GM18511 (cell line): Measurements from ENCODE around the gene GPR132.
"Not testable (repeated sequence)": the region's sequence is repeated elsewhere in the genome, so short reads cannot be mapped to it uniquely, and the experiment has no call there.

Experiments used
- ATAC-seq: cut with Tn5 transposase; IDR thresholded peaks from one replicate; pipeline ENCODE4 v1.9.1; 2021; ENCODE audit warnings: mild to moderate bottlenecking, moderate library complexity; ENCODE audit not compliant: unreplicated experiment

GPR132 gene, protein sequence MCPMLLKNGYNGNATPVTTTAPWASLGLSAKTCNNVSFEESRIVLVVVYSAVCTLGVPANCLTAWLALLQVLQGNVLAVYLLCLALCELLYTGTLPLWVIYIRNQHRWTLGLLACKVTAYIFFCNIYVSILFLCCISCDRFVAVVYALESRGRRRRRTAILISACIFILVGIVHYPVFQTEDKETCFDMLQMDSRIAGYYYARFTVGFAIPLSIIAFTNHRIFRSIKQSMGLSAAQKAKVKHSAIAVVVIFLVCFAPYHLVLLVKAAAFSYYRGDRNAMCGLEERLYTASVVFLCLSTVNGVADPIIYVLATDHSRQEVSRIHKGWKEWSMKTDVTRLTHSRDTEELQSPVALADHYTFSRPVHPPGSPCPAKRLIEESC

DNA sequence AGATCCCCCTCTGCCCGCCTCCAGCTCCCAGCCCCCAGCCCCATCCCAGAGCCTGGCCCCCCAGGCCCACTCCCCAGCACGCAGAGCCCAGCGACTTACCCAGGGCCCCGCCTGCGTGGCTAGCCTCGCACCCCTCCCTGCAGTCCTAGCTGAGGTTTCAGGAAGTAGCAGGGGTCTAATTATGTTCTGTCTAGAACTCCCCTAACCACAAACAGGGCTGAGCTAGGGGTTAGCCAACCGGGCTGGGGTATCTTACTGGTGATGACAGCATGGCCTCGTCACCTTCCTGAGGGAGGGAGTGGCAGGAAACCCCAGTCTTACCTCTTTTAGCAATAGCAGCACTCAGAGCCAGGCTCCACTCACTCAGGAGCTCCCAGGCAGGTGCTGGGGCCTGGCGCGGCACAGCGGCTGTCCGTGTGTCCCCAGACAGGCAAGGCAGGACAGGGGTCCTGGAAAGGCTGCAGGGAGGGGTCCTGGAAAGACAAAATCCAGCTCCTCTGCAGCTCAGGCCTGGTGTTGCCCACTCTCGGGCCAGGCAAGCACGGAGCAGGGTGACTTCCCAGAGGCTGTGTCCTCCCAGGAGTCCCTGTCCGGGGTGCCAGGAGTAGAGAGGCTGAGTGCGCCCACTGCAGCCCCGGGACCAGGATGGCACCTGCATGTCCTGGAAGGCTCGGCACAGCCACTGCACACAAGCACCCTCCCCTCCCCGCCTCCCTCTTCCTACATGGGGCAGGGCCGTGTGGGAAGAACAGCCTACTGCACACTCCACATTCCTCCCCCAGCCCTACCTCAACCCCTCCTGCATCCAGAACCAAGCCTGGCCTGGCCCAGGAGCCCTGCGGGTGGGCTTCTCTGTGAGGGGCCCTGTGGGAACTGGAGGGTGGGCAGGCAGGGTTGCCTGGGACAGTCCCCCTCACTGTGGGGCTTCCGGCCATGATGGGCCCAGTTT, at the start of gene GPR132:
Gene GPR132 (minus strand): TSS at position 151 of the 949 bp plus-strand sequence. CDS start 10,010 bp downstream, outside the sequence.
- peak; percentile 45 for ATAC-seq

DNA sequence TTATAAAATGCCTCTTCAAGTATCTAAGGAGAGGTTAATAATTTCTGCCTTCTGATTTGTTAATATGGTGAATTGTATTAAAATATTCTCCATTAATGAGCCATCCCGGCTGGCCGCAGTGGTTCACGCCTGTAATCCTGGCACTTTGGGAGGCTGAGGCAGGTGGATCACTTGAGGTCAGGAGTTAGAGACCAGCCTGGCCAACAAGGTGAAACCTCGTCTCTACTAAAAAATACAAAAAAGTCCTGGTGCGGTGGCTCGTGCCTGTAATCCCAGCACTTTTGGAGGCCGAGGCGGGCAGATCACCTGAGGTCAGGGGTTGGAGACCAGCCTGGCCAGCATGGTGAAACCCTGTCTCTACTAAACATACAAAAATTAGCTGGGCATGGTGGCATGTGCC, 44.0 kb upstream of the GPR132 start:
- ATAC-seq = not testable (repeated sequence)

DNA sequence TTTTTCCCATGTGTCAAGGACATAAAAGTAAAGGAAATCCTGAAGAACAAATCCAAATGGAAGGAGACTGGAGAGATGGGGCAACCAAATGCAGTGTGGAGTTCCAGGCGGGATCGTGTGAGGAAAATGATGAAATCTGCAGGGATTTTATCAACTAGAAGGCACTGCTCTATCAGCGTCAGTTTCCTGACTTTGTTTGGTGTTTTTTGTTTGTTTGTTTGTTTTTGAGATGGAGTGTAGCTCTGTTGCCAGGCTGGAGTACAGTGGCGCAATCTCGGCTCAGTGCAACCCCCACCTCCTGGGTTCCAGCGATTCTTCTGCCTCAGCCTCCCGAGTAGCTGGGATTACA, 43.3 kb upstream of the GPR132 start:
- no peak for ATAC-seq

DNA sequence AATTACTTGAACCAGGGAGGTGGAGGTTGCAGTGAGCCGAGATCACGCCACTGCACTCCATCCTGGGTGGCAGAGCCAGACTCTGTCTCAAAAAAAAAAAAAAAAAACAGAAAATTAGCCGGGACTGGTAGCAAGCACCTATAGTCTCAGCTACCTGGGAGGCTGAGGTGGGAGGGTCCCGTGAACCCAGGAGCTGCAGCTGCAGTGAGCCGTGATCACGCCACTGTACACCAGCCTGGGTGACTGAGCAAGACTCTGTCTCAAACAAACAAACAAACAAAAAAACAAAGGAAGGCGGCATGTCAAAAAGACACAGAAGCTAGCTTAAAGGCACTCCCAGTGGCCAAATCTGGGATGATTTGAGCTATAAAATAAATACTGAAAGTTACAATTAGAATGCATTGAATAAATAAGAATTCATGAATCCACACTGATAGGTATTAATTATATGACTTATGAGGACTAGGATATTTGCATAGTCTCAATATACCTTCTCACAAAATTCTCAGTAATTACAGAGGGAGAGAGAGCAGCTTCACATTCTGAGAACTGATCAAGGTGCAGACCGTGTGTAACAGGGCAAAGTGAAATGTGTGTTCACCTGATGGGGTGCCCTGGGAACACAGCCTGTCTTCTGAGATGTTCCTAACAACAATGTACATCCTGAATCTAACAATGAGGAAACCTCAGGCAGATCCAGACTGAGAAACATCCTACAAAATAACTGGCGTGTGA, 42.7 kb upstream of the GPR132 start:
- no peak for ATAC-seq

DNA sequence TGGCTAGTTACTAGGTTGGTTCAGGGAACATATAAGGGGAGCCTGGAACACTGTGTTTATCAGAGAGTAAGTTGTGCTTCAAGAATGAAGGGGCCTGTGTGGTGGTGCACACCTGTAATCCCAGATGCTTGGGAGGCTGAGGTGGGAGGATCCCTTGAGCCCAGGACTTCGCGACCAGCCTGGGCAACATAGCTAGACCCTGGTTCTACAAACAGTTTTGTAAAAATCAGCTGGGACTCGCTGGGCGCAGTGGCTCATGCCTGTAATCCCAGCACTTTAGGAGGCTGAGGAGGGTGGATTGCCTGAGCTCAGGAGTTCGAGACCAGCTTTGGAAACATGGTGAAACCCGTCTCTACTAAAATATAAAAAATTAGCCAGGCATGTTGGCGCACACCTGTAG, 42.1 kb upstream of the GPR132 start:
- no peak for ATAC-seq

DNA sequence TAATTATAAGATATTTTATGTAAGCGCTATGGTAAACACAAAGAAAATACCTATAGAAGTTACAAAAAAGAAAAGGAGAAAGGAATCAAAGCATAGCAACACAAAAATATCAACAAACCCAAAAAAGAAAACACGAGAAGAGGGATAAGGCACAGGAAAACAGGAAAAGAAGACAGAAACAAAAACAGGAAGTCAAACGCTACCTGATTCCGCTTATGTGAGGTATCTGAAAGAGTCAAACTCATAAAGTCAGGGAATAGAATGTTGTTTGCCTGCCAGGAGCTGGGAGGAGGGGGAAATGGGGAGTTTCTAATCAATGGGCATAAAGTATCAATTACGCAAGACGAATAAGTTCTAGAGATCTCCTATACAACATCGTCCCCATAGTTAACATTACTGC, 39.9 kb upstream of the GPR132 start:
- ATAC-seq = no peak

DNA sequence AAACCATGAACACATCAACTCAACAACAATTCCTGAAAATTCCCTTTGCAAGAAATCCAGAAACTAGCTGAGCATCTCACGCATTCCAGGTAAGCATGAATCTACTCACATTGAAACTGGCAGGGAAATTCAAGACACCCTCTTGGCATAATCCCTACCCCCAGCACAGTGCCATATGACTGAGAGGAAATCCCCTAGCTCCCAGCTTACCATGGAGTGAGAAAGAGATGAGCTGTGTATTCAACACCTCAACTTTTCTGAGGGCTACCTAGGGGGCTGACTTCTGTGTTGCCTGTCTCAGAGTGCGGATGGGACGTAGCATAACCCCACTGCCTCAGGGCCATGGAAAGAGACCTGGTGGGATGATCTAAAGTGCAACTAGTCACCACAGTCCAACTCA, 37.7 kb upstream of the GPR132 start:
- ATAC-seq = no peak

DNA sequence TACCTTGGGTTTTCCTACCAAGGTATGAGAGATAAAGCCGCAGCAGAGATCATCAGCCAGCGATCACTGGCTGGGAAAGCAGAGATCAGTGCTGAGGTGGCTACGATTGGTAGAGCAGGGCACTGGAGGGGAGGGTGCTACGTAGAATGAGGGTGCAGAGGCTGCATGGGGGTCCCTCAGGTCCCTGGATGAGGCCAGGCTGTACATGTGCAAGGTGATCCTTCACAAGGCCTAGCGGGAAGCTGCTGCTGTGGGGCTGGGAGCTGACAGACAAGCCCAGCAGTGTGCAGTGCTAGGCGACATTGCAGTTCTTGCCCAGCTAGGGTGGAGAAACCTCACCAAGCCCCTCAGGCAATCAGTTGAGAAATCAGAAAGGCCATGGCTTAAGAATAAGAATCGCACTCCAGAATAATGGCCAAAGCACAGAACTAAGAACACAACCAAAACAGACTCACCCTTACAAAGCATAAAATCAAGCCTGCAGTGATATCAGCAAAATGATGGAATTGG, 37.2 kb upstream of the GPR132 start:
- ATAC-seq = no peak

DNA sequence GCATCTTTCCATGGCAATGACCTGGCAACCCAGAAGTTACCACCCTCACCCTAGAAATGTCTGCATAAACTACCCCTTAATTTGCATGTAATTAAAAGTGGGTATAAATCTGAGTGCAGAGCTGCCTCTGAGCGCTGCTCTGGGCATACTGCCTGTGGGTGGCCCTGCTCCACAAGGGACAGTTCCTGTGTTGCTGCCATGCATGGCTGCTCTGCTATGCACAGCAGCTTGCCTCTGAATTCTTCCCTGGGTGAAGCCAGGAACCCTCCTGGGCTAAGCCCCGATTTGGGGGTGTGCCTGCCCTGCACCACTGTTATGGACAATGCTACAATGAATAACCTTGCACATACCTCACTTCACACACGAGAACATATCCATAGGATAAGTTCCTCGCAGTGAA, 35.7 kb upstream of the GPR132 start:
- ATAC-seq = no peak

DNA sequence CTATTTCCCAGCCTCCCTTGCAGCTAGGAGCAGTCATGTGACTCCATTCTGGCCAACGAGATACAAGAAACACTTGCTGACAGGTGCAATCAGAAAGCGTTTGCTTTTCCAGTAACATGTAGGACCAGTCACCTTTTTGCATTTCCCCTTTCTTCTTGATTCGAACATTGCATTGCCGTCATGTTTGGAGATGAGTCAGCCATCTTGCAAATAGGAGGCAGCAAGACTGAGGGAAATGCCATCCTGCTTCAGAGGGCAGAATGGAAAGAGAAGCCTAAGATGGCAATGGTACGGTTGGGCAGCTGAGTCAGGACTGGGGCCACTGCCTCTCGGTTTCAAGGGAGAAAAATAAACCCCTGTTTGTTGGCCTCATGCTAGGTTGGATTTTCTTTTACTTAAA, 34.5 kb upstream of the GPR132 start:
- no peak for ATAC-seq

DNA sequence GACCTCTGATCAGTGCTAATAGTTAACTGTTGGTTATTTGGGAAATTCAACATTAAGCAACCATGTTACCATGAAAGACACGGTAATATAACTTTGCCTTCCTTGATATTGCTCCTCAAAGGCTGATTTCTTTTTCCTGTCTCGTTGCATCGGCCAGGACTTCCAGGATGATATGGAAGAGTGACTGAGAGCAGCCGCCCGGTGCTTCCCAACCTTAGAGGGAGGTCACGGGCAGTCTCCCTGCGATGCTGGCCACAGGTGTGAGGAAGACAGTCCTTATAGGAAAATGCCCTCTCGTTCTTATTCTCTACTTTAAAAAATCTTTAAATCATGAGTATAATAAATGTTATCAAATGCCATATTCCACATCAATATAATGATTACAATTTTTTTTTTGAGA, 33.1 kb upstream of the GPR132 start:
- ATAC-seq = no peak

DNA sequence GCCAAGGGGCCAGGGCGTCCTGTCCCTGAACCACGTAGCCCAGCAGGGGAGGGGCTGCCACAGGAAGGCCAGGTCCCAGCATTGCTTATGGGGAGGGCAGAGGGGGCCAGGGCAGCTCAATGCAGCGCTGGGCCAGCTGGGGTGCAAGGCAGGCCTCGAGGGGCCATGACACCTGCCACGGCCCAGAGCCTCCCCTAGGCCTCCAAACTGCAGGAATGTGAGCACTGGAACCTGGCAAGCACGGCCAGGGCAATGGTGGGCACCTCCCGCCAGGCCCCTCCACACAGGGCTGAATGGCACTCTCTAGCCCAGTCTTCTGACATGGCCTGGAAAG, 32.5 kb upstream of the GPR132 start:
- no peak for ATAC-seq

DNA sequence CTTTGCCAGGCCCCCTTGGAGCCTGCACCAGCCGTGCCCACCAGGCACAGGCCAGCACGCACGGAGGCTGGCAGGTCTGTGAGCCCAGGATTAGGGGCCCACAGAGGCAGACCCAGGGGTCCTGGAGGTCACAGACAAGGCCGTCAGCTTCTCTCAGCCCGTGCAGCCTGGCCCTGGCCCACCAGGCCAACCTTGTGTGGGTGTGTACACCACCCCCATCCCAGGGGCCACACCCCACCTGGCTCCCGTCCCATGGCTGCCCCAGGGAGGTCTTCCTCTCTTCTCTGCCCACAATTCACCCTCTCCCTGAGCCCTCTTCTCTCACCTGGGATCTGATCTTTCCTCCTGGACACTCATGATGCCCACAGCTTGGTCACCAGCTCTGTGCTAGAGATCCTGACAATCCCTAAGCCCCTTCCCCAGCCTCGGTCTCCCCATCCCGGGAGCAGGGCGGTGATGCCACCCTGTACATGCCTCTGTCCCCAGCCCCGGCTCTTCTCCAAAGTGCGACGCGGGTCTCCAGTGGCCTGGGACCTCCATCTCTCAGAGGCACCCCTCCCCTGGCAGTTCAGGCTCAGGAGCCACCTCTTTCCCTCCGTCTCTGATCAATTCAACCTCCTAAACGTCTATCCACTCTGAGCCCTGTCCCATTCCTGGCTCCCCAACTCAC, 31.1 kb upstream of the GPR132 start:
- ATAC-seq = no peak

DNA sequence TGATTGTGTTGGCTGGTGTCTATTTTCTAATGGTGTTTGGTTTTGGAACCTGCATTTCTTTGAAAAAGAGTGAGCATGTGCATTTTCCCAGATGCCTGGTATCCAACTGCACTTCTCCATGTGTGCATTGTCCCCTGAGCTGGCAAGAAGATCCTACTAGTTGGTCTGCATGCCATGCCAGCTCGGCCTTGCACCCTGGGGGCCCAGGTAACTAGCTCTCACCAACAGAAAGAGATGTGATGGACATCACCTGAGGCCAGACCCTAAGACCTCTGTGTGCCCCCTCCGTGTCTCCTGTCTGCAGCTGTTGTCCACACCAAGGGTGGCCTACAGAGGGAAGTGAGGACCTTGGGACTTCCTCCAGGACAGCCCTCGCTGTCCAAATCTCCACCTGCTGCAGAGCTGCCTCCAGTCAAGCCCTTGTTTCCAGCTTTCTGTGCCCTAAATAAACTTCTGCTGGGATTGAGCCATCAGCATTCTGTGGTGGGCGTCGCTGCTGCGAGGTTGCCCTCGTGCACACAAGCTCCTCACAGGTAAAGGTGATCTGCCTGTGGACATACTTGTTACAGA, 30.1 kb upstream of the GPR132 start:
- ATAC-seq = no peak

DNA sequence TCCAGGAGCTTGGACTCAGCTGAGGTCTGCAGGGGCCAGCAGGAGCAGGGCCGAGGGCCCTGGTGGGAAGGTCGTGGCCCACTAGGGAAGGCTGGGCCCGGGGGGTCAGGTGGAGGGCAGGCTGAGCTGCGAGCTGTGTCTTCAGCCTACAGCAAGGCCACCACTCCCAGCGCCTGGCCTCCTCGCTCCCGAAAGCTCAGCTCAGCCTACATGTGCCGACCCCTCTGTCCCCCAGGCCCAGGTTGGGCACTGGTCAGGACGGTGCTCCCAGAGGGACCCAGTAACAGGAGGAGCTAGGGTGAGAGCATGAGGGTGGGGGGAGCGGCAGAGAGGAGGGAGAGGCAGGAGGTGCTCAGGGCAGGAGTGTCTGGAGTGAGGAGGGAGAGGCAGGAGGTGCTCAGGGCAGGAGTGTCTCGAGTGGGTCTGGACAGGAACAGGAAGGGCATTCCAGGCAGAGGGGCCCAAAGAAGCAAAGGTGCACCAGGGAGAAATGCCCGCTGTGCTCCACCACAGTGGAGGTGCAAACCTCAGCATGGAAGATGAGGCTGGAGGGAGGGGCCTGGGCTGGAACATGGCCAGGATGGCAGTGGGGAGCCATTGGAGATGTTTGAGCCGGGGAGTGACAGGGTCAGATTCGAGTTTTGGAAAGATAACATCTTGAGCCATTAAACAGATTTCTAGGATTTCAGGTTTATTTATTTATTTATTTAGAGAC, 29.1 kb upstream of the GPR132 start:
- ATAC-seq = no peak

DNA sequence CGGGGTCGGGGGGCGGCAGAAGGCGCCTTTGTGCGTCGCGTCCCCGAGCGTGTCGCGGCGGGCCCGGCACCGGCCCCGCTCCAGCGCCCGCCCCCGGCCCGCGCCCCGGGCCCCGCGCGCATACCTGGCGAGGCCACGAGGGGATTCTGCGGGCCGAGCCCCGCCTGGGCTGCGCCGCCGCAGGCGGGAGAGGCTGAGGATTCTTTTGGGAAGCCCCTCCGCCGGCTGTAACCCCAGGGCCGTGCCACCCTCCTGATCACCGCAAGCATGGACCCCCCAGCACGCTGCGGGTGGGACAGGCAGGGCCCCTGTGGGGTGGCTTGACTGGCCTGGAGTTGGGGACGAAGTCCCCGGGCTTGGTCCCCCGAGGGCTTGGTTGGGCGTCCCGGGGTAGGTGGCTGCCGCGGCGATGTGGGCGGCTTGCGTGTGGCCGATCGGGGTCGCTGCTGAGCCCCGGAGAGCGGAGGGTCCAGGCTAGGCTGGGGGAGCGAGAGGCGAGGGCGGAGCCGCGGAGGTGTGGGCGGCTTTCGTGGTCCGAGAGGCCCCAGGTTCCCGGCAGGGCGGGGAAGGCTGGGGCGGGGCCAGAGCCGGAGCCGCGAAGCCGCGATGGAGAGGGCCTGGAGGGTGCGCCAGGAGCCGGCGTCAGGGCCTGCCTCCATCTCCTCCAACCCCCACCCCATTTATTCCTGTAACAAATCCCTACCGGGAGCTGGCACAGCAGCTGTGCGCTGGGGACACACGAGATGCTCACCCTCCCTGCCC, 28.4 kb upstream of the GPR132 start:
- ATAC-seq = peak; percentile 79

DNA sequence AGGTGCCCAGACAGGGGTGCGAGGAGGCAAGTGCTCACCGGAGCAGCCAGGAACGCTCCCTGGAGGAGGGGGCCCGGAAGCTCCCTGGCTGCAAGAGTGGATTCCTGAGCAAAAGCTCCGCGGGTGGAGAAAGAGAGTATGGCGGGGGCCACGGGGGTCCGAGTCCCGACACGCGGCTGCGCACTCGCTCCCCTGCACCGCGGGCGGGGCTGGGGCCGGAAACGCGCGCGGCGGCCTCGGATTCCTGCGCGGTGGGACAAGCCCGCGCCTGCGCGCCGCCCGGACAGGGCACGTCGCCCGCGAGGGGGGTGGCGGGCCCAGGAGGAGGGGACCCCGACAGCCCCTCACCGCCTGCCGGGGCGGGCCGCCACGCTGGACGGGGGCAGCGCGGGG, 27.8 kb upstream of the GPR132 start:
- ATAC-seq = peak; percentile 37

DNA sequence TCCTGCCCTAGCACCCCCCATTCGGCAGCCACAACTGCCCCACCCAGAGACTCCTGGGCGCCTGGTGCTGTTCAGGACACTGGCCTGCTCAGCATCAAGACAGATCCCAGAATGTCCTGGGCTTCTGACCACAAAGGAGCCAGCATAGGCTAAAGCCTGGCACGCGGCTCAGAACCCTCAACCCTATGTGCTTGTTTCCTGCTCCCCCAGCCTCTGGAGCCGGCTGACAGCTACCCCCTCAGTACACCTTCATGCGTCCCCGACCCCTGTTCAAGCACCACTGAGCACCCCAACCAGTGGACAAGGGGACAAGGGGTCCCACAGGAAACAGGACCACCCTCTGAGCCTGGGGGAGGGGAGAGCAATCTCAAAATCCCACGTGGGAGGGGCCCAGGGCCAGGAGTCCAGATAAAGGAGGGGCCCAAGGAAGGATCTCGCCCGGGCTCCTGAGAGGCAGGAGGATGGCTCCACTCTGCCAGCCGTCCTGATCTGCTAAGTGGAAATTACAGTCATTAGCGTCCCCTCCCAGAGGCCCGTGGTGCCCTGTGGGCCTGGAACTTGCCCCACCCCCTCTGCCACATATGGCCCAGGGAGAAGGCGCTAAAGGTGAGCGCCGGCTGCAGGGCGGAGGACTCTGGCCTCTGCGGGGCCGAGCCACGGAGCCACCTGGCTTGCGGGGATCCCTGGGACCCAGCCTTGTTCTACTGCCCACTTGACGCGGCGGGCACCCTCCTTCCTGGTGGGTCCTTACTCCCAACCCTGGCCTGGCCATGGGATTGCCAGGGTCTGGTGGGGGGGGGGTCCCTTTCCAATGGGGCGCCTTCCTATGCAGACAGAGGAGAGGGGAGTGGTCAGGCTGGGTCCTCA, 27.2 kb upstream of the GPR132 start:
- ATAC-seq = no peak
